Transverse colon (tissue), 4 donors: ENCODE data around the gene NEMP2.

Experiments used
- CTCF ChIP-seq, 5 experiments: fragments of 200-600 bp in 3 of 5; fragments of 450-650 bp in 2 of 5; sonication (generic) in 3 of 5; IDR thresholded peaks; 1 replicate in 2 of 5; 2 replicates in 3 of 5; pipeline ENCODE4 v1.5.1; 2016 to 2017; ENCODE audit warnings: antibody characterized with exemption in 5 of 5, inconsistent platforms in 3 of 5, mild to moderate bottlenecking in 2 of 5, moderate library complexity in 1 of 5
- EP300 ChIP-seq: sonication (generic); formaldehyde crosslinking; IDR thresholded peaks from one replicate; pipeline ENCODE4 v1.6.1; 2017; ENCODE audit warnings: antibody characterized with exemption, low read depth
- POLR2A ChIP-seq: fragments of 450-650 bp; IDR thresholded peaks from one replicate; pipeline ENCODE4 v1.6.1; 2016; ENCODE audit warnings: antibody characterized with exemption, mild to moderate bottlenecking, moderate library complexity
- POLR2AphosphoS5 ChIP-seq, 3 donors: sonication (generic); formaldehyde crosslinking; IDR thresholded peaks; one replicate each; pipeline ENCODE4 v1.6.1; 2016; ENCODE audit warnings: antibody characterized with exemption in 3 of 3

GRCh38 chr2:190467575-190468083 lies 66.9 kb downstream of the NEMP2 start:
- TF ChIP-seq CTCF (IDR thresholded peaks at IDR 0.05) (no peak), POLR2A (no peak), EP300 (no peak), POLR2AphosphoS5 (IDR thresholded peaks at IDR 0.05) (no peak)
